ENCODE results near the gene MRC2. TPM values are rescaled to one million over a fixed set of nuclear protein-coding genes. Genes with fewer than 3 reads are reported as not detected.

MRC2 gene
- total and polyA plus RNA-seq, 9 of the 15 experiments (the other 6 are each of a cell fraction or from before 2014, with no cell fraction given) = 0.28 to 11.5 (median 6.6) TPM

DNA sequence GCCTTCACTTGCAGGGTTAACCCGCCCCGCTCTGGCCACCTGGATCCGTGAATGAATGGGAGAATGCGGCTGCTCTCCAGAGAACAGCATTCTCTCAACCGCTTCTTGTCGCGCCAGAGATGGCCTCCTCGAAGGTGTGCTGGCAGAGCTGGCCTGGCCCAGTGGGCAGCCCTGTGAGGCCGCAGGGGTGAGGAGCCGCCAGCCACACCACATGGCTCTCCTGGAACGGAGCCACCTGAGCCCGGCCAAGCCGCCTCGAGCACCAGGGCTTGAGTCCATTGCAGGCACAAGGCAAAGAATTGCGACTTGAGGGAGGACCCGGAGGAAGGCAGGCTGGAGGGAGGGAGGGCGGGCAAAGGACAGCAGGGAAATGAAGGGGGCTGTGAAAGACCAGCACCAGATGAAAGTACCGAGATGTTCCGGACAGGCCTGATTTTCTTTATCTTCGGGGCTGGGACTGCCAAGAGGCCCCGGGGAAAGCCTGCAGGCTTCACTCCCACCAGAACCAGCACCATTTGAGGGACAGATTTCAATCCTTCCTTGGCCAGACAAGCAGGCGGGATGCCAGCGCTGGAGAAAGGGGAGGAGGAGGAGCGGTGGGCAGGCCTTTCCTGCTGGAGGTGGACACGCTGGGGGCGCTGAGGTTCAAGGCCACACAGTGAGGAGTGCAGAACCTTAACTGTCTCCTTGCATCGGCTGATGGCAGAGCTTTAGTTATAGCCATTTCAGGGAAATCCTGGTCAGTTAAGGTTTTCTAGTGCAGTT is 69.4 kb downstream of the MRC2 start:
- no peaks in the 10 kb centered on the region for H3K79me2 ChIP-seq (ENCODE audit: control insufficient read depth, insufficient read depth, low read length)
- no peaks in the 10 kb centered on the region for H3K27me3 ChIP-seq (ENCODE audit: control insufficient read depth in 2 of 2, insufficient read depth in 2 of 2, low read length in 2 of 2)
- no peak for ATAC-seq
- H3K4me2 ChIP-seq (ENCODE audit: insufficient read depth, low read length) = no peak overlapping the region
- H3K4me1 ChIP-seq (replicated peaks in 1 of 2; ENCODE audit: control insufficient read depth in 2 of 2, insufficient read depth in 2 of 2, low read length in 2 of 2) = peaks cover 28 to 39% of the 10 kb centered on the region in 2 experiments; a peak in 4 of 5 replicates
- FAIRE-seq = no peak
- no peak overlapping the region for H3K4me3 ChIP-seq
- H4K20me1 ChIP-seq (replicated peaks; ENCODE audit: control insufficient read depth, insufficient read depth, low read length) = no peaks in the 10 kb centered on the region
- H3K36me3 ChIP-seq (ENCODE audit: control insufficient read depth, insufficient read depth, low read length) = no peaks in the 10 kb centered on the region
- no peak for DNase-seq (ENCODE audit: extremely low read depth in 1 of 4, low spot score in 3 of 4)
- H3K9me3 ChIP-seq (replicated peaks; ENCODE audit: control insufficient read depth, insufficient read depth, low read depth, low read length) = no peaks in the 10 kb centered on the region
- intact Hi-C loops (cut with micrococcal nuclease) (no loop called here), in situ Hi-C loops (cut with MboI) (loop anchor here (25.0 kb wide), 1 partner anchor 715 kb away; no protein-coding TSS in a partner anchor)
- H3K9ac ChIP-seq (ENCODE audit: insufficient read depth in 1 of 2, low read depth in 2 of 2, low read length in 2 of 2) = no peak overlapping the region
- TF ChIP-seq, protein P1, sequence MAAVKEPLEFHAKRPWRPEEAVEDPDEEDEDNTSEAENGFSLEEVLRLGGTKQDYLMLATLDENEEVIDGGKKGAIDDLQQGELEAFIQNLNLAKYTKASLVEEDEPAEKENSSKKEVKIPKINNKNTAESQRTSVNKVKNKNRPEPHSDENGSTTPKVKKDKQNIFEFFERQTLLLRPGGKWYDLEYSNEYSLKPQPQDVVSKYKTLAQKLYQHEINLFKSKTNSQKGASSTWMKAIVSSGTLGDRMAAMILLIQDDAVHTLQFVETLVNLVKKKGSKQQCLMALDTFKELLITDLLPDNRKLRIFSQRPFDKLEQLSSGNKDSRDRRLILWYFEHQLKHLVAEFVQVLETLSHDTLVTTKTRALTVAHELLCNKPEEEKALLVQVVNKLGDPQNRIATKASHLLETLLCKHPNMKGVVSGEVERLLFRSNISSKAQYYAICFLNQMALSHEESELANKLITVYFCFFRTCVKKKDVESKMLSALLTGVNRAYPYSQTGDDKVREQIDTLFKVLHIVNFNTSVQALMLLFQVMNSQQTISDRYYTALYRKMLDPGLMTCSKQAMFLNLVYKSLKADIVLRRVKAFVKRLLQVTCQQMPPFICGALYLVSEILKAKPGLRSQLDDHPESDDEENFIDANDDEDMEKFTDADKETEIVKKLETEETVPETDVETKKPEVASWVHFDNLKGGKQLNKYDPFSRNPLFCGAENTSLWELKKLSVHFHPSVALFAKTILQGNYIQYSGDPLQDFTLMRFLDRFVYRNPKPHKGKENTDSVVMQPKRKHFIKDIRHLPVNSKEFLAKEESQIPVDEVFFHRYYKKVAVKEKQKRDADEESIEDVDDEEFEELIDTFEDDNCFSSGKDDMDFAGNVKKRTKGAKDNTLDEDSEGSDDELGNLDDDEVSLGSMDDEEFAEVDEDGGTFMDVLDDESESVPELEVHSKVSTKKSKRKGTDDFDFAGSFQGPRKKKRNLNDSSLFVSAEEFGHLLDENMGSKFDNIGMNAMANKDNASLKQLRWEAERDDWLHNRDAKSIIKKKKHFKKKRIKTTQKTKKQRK (IDR thresholded peaks at IDR 0.05; ENCODE audit: borderline replicate concordance, low read depth, low read length) = no peak
- TF ChIP-seq MAFG (tag; conservative IDR thresholded peaks at IDR 0.05) (no peak), CSDE1 (IDR thresholded peaks at IDR 0.05) (no peak), BRF2 (IDR thresholded peaks at IDR 0.05; ENCODE audit: borderline replicate concordance, insufficient read depth, insufficient read length) (no peak), ATF7 (IDR thresholded peaks at IDR 0.05) (no peak), ZNF134 (CRISPR knock-in tag; conservative IDR thresholded peaks at IDR 0.05) (no peak), SRSF3 (IDR thresholded peaks at IDR 0.05; ENCODE audit: insufficient read depth, low read length) (no peak), KAT2B (IDR thresholded peaks at IDR 0.05; ENCODE audit: low read depth, low read length) (no peak), DIDO1 (tag; IDR thresholded peaks at IDR 0.05; ENCODE audit: low read depth) (no peak), ZBTB2 (IDR thresholded peaks at IDR 0.05) (no peak), ZNF408 (CRISPR knock-in tag; IDR thresholded peaks at IDR 0.05; ENCODE audit: low read depth) (no peak), MAFF (IDR thresholded peaks at IDR 0.05; ENCODE audit: low read length) (no peak), NFIX (CRISPR knock-in tag; IDR thresholded peaks at IDR 0.05; ENCODE audit: low read depth) (no peak), DPF2 (IDR thresholded peaks at IDR 0.05) (no peak), RBBP5 (IDR thresholded peaks at IDR 0.05; ENCODE audit: borderline replicate concordance, insufficient read depth, low read length, poor library complexity, severe bottlenecking) (no peak), MAFK (IDR thresholded peaks at IDR 0.05; ENCODE audit: low read length) (no peak), PRMT5 (CRISPR knock-in tag; IDR thresholded peaks at IDR 0.05) (no peak), RBM25 (IDR thresholded peaks at IDR 0.05; ENCODE audit: low read depth, low read length, severe bottlenecking) (no peak)
- H2AFZ ChIP-seq (ENCODE audit: low read depth, low read length) = no peak overlapping the region
- no TSS peak for BruUV-seq (replicated peaks)
- no peaks in the 10 kb centered on the region for H3K9me1 ChIP-seq (ENCODE audit: control insufficient read depth, insufficient read depth, low read length)
- 77% methylated on average over 21 of the region's 27 CpGs for WGBS (ENCODE audit: insufficient coverage, low coverage, missing lambda C conversion rate)
- ChIA-PET POLR2A (no interaction called here), CTCF (ENCODE audit: low intra/inter-chr PET ratio) (no interaction called here)
- no peak overlapping the region for H3K27ac ChIP-seq (ENCODE audit: extremely low read depth, low read depth, low read length)

Measured in K562 (cell line).